CD4-positive, alpha-beta T cell treated with Interleukin-15 for 1 hour (primary cell): ENCODE data around the gene AMOTL1.
A peak's percentile ranks its signal among the peaks of the same experiment; 100 is the strongest.

ENCODE experiments used
- DNase-seq: peaks from one replicate; pipeline ENCODE4 v3.0.0-alpha.2; 2020

The AMOTL1 gene

DNA sequence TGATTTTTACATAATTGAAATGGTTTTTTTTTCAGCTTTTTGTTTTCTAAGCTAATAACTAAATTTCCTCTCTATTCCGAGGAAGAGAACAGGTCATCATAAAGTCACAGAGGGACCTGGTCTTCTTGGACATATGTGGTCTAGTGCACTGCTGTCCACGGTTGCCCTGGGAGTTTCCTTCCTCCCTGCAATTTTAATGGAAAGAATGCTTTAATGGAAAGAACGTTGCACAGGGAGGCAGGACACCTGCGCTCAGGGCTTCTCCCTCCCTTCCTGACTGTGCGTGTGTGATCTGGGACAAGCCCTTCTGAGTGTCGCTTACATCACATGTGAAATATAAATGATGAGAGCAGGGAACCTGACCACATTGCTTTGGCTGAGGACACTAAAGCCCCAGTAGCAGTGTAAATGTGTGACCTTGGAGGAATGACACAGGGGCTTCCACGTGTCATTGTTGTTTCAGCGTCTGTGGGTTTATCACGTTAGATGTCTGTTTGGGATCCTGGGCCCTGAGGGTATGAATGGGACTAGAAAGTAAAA is 93.2 kb downstream of the AMOTL1 start:
- DNase-seq: no peak

DNA sequence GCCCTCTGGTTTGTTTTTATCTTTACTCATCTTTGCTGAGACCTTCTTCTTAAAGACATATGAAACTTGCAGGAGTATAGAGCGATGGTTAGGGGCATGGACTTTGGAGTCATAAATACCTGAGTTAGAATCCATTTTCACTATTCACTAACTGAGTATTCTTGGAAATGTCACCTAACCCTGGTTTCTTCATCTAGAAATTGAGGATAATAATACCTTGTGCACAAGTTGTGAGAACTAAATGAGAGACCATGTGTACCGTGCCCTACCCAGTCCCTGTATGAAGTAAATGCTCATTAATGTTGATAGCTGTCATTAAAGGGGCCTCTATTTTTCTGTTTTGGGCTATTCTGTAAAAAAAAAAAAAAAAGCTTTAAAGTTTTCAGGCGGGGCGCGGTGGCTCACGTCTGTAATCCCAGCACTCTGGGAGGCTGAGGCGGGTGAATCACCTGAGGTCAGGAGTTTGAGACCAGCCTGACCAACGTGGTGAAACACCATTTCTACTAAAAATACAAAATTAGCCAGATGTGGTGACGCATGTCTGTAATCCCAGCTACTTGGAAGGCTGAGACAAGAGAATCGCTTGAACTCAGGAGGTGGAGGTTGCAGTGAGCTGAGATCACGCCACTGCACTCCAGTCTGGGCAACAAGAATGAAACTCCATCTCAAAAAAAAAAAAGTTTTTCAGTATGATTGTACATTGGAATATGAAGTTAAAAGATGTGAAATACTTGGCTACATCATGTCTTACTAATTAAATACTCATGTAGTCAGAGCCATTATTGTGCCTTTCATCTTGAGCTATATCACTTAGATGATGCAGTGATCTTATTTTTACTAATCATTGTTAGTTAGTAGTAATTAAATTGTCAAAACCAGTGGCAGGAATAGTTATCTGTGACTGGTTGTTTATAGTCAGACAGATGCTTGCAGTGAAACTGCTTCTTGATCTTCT is 95.0 kb downstream of the AMOTL1 start:
- DNase-seq: no peak

DNA sequence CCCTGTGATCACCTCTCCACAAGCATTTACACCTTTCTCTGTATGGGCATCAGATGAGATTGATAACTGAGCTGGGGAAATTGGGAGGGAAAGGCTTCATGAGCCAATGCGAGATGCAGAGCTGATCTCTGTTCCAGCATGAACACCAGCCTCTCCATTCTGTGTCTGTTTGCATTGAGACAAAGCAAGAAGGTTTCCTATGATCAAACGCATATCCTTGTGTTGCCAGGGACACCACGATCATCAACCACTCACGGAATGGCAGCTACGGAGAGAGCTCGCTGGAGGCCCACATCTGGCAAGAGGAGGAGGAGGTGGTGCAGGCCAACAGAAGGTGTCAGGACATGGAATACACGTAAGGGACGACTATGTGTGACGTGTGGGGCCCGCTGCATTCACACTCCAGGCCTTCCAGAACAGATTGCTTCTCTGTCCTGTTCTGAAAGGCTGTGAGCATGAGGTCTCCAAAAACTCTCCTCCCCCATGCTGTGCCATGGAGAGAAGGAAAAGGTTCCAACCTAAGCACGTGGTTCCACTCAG is 96.4 kb downstream of the AMOTL1 start:
- no peak for DNase-seq

DNA sequence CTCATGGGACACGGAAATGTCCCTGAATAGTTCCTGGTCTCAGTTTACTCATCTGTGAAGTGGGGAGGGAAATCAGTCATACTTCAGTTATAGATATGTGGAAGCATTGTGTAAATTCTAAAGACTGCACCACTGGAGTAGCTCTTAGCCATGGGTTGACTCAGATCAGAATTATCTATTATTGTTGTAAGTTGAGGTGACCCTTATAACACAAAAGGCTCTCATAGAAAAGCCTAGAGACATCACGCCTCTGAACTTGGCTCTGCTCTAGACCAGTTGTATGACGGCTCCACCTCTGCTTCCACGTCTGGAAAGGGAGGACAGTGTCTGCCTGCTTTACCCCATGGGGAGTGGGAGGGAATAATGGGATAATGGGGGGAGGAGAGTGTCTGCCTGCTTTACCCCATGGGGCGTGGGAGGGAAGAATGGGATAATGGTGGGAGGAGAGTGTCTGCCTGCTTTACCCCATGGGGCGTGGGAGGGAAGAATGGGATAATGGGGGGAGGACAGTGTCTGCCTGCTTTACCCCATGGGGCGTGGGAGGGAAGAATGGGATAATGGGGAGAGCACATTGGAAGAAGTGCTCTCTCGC is 98.2 kb downstream of the AMOTL1 start:
- no peak for DNase-seq

DNA sequence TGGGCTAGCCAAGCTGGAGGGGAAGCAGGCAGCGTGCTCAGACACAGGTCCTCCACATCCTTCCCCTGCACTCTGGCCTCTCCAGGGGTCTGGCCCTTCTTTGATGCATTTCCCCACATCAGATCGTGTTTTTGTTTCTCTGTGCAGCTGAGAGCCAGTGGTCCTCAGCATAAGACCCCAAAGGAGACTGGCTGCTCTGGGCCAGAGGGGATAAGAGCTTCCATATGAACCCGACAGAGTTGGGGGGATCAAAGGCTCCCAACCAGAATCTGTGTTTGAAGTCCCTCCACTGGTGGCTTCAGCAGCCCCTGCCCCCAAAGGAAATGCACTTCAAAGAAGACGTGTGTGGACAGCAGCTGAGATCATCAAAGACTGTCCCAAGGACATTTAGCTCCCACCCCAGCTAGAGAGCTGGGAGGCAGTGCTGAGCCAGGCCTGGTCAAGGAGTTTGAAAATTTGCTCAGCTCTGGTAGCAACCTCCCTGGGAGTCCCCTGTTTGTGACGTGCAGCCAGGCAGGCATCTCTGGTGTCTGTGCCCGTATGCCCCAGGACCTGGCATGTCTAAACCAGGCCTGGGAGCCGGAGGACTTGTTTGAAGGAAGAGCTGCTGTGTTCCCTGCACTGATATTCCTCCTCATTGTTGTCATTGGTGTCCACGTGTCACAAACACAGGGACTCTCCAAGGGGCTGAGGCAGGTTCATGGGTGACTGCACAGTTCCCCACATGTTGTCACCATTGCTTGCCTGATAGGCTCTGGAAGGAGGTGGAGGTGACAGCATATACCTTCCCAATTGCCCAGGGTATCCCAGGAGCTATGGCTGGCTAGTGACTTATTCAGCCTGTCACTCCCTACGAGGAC is 99.0 kb downstream of the AMOTL1 start:
- no peak for DNase-seq

DNA sequence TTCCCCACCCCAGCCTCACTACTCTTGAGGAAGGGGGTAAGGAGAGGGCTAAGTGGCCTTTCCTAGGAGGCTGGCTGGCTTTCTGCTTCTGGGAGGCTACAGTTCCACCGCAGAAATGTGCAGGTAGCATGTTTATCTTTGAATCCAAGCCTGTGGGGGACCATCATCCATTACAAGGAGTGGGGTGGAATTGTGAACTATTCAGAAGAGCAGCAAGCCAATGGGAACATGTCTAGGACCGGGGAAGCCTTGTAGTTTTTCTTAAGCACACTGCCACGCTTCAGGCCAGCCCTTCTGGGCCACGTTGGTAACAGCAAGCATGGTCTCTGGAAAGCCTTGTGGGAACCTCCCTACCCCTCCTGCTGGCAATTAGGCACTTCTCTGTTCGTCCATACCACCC is 100.3 kb downstream of the AMOTL1 start:
- DNase-seq: no peak

DNA sequence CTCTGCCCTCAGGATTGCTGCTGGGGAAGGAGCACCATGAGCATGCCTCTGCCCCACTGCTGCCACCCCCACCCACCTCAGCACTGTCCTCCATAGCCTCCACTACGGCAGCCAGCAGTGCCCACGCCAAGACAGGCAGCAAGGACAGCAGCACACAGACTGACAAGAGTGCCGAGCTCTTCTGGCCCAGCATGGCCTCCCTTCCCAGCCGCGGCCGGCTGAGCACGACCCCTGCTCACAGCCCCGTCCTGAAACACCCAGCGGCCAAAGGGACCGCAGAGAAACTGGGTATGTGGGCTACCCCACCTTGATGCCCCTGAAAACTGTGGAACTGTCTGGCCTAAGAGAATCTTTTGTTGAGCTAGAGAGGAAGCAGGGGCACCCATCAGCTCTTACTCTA is 101.0 kb downstream of the AMOTL1 start:
- no peak for DNase-seq

DNA sequence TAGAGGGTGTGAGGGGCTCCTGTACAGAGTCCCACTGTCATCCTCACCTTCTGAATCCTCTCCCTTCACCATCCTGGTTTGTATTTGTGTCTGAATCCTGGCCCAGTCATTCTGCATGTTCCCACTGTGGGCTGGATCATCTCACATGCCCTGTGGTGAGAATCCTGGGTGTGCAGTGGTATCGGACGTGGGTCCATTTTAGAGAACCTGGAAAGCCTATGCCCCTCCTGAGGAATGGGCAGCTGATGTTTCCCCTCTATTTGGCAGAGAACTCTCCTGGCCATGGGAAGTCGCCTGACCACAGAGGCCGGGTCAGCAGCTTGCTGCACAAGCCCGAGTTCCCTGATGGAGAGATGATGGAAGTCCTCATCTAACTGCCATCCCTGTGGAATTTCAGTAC is 102.3 kb downstream of the AMOTL1 start:
- no peak for DNase-seq

DNA sequence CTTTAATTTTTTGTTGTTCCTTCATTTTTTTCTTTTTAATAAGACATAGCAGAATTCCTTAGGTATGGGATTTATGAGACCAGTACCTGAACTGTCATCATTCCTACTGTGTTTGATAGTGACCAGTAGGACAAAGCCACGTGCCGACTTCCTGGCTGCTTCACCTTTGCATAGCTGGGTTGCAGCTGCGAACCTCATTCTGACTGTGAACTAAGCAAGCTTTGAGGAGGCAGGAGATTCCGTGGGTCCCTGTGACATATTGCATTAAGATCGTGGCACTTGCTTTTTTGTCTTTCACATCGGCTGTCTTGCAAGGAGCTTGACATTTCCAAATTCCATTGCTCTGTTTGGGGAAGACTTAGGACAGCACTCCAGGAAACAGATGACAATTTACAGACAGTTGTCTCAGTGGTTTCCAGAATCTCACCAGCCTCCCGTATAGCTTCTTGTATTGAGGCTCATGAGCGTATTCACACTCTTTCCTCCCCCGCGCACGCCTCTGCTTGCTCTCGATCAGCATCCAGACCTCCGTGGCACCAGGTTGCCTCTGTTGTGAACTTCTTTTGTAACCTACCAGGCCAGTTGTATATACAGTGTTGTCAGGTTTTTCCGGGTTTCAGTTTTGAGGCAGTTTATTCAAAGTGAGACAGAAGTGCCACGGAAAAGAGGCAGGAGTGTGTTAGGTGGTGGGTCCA is 103.5 kb downstream of the AMOTL1 start:
- DNase-seq: no peak

DNA sequence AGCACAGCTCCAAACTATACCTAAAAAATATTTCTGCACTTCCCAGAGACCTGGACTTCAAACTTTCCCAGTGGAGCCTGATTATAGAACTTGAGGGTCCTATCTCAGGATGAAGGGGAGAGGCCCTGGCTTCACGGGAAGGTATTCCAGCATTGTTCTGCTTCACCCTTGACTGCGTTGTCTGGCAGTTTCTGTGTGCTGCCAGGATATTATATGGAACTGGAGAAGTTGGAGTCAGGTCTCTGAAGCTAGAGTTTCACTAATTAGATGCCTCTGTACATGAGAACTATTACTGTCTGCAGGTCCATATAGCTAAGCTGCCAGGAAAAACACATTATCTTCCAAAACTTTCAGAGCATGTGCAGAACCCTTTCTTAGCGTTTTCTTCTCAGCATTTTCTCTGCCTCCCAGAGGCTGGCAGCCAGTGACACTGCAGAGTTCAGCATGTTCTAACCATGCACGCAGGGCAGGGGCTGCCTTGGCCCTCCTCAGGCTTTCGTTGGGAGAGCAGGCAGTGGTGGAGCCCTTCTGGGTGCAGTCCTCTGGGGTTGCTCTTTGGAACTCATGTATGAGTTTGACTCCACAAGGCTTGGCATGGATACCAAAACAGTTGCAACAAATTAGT is 105.9 kb downstream of the AMOTL1 start:
- DNase-seq: no peak

DNA sequence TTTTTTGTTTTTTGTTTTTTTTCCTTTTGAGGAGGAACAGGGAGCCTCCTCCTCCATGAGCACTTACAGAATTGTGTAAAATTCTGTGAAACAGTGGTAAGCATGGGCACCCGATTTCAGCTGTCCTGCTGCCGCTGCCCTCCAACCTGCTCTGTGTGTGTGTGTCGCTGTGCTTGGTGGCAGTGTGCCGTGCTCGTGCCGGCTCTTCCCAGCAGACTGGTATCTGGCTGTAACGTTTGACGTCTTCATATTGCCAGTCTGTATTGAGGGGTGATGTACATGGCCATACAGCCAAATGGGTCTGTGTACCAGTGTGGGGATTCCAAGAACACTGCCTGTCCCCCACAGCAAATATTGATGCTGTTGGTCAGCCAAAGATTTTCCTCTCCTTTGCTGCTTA is 108.1 kb downstream of the AMOTL1 start:
- no peak for DNase-seq

DNA sequence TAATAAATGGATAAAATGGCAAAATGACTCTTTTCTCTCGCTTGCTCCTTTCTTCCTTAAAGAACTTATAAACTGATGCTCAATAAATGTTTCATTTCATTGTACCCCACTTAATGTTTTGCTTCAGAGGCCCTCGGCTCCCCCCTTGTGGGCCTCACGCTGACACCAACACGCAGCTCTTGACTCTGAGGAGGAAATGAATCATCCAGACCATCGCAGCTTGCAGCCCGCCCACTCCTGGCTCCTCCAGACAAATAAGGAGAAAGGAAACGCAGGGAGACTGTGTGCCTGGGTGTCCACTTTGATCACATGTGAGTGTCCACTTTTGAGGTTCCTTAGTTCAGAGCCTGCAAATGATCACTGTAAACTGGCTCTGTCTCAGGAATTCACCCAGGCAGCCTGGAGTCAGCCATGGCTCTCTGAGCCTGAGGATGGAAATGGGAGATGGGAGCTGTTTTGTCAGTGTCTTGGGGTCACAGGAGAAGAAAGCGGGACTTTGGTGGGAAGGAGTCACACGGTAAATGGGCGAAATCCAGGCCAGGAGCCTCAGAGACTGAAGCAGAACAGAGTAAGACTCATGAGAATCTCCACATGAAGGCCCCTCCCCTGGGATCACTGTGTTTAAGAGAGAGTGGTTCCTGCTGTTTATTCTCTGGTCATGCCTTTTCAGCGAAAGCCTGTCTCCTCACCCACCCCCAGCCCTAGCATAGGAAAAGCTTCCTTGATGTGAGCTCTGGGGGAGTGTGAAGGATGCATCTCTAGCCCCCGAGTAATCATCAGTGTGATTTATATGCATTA is 108.7 kb downstream of the AMOTL1 start:
- peak; percentile 51 for DNase-seq

DNA sequence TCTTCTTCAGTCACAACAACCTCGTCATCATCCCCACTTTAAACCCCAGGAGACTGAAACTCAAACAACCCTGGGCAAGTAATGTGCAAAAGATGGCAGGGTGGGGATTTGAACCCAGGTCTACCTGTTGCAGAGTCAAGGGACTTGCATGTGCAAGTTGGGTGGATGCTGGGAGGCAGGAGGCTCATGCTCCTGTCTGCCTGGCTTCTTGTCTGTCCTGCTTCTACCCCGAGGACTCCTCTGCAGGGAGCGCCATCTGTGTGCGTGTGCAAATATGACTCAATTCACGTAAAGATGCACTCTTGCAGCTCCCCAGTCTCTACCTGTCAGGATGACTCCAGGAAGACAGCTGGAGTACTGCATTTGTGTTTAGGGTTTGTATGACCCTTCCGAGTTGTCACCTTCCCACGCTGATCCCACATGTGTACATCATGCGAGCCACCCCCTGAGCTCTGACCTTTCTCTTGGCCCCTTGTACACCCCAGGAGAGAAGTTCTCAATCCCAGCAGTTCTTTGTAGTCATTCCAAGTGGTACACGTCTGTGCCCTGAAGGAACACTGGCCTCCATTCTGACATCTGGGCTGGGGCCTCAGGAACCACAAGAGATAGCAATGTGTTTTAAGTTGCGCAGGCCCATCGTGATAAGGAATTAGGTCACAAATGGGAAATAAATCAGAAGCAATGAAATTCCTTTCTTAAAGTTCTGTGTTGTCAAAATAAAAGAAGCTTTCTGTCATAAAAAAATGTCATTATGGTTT is 109.5 kb downstream of the AMOTL1 start:
- DNase-seq: no peak

DNA sequence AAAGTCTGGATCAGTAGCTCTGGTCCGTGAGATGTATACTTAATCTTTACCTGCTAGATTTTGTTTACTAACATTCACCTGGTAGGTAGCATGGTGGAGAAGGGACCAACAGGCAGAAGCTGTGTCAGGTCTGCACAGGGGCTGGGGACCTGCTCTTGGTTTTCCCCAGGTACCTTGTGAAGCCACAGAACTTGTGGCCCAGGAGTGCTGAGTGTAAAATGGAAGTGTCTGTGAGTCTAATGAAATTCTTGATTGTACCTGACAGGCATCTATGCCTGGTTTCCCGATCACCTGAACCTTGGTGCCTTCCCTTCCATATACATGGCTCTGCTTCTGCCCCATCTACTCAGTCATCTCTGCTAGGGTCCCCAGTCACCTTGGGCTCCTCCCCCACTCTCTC is 110.8 kb downstream of the AMOTL1 start:
- no peak for DNase-seq

DNA sequence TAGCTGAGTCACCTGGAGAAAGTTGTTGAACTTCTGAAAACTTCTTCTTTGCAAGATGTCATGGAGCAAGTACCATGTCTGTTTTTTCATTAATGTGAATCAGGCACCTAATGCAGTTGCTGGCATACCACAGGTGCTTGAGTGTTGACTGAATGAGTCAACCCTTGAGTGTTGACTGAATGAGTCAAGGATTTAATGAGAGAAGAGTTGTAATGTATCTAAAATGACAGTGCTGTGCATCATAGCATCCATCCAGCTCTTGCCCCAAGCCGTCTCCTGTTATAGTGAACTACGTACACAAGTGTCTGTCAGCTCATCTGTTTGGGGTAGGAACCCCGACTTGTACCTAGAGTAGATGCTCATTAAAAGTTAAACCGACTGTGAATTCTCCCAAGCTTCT is 112.1 kb downstream of the AMOTL1 start:
- DNase-seq: no peak

DNA sequence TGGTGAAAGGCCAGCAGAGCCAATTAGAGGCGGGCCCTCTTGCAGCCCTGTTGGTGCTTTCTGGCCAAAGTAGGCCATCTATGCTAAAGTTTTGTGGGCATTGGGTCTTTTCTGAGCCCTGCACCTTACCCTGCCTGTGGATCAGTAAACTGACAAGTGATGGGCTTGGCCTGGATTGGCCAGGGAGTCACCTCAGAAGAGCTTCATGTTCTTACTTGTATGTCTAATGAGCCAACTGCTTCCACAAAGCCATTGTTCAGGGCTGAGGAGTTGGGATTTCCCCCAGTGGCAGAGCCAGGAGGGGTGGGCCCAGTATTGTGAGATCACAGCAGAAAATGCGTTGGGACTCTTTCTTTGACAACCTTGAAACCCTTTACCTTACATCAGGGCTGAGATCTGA is 114.8 kb downstream of the AMOTL1 start:
- DNase-seq: no peak

DNA sequence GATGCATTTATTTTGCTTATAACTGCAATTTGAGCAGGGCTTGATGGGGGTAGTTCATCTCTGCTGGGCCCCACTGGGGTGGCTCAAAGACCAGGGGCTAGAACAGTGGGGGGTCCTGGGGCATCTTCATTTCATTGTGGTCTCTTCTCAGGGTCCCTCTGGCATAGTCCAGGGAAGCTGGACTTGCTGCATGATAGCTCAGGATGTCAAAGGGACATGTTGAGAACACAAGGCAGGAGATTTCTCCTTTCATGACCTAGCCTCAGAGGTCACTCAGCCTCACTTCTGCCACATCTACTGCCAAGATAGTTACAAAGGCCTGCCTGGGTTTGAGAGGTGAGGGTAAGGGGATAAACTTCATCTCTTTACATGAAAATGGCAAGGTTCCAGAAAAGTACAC is 115.7 kb downstream of the AMOTL1 start:
- no peak for DNase-seq

DNA sequence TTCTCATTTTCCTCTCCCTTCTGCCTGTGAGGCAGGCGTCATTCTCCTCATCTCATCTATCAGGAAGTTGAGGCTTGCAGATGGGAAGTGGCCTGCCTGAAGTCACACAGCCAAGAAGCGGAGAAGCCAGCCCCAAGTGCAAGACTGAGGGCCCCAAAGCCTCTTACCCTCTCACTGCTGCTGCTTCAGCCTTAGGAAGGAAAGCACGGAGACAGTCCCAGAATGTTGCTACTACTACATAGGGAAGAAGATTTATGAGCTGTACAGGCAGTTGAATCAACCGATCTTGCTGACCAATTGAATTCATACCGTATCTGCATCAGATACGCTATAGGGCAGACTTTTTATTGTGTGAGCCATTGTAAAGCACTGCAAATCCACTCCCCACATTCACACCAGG is 116.2 kb downstream of the AMOTL1 start:
- no peak for DNase-seq

DNA sequence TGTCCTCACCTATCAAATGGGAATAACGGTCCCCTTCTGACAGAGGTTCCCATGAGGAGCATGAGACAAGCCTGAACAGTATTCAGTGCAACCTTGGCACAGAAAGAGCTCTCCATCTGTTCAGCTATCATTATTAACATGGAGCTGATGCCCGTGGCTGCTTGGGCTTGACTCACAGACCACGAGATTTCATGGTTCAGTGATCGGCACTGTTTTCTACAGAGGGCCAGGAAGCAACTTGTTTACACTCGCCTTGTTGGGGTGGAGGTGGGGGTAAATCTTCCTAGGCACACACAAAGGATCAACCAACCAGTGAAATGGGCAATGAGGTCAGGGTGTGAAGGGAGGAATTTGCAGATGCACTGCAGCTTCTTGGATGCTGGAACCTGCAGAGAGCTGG is 117.0 kb downstream of the AMOTL1 start:
- DNase-seq: no peak

DNA sequence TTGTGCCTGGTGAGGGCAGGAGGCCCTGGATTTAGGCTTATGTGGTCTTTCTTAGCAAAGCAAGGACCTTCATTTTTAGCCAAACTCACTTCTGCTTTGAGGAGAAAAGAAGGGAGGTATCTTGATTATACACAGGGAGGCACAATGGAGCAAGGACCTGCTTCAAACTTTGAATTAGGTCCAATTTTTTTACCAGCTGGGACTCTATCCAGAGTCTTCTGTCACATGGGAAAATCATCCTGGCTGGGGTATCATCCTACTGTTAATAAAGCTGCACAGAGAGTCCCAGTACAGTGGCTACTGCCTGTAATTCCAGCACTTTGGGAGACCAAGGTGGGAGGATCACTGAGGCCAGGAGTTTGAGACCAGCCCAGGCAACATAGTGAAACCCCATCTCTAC is 117.4 kb downstream of the AMOTL1 start:
- DNase-seq: no peak
